ENCODE measurements around the gene DNPEP.
"Not testable (repeated sequence)": the region's sequence is repeated elsewhere in the genome, so short reads cannot be mapped to it uniquely, and the experiment has no call there.

The DNPEP gene

GRCh38 chr2:219419012-219419324, 31.3 kb upstream of the DNPEP start:
- DNase-seq, result no peak

GRCh38 chr2:219418155-219419011, 30.7 kb upstream of the DNPEP start, which contains the start of gene DES:
DES (plus strand) TSS chr2:219418377; CDS start chr2:219418463, 86 bp downstream.
- DNase-seq, result no peak

GRCh38 chr2:219417374-219417773, 29.7 kb upstream of the DNPEP start:
- DNase-seq, result no peak

- DNase-seq, result no peak
These were observed 29.2 kb upstream of the DNPEP start for GRCh38 chr2:219416938-219417337.

GRCh38 chr2:219416235-219416602, 28.5 kb upstream of the DNPEP start:
- DNase-seq, result no peak

GRCh38 chr2:219415580-219416234, 28.0 kb upstream of the DNPEP start:
- DNase-seq, result no peak

- DNase-seq, result no peak
These were observed 27.1 kb upstream of the DNPEP start for GRCh38 chr2:219414857-219415256.

GRCh38 chr2:219410390-219410789, 22.7 kb upstream of the DNPEP start:
- no peak for DNase-seq

- DNase-seq, result no peak
These were observed 21.9 kb upstream of the DNPEP start for GRCh38 chr2:219409619-219410018.

- no peak for DNase-seq
These were observed 20.9 kb upstream of the DNPEP start for GRCh38 chr2:219408631-219409030.

- no peak for DNase-seq
These were observed 20.5 kb upstream of the DNPEP start for GRCh38 chr2:219408204-219408603.

- not testable (repeated sequence) for DNase-seq
These were observed 19.6 kb upstream of the DNPEP start for GRCh38 chr2:219407343-219407742.

- no peak for DNase-seq
These were observed 19.1 kb upstream of the DNPEP start for GRCh38 chr2:219406861-219407230.

GRCh38 chr2:219405958-219406860, 18.5 kb upstream of the DNPEP start:
- no peak for DNase-seq

- no peak for DNase-seq
These were observed 17.7 kb upstream of the DNPEP start for GRCh38 chr2:219405451-219405850.

- no peak for DNase-seq
These were observed 17.2 kb upstream of the DNPEP start for GRCh38 chr2:219404954-219405353.

- DNase-seq, result no peak
These were observed 16.7 kb upstream of the DNPEP start for GRCh38 chr2:219404291-219404910.

GRCh38 chr2:219403861-219404260, 16.1 kb upstream of the DNPEP start:
- DNase-seq, result no peak

- DNase-seq, result peak; percentile 68
These were observed 15.2 kb upstream of the DNPEP start for GRCh38 chr2:219402665-219403515.

- no peak for DNase-seq
These were observed 13.9 kb upstream of the DNPEP start for GRCh38 chr2:219401606-219402005.

GRCh38 chr2:219400562-219400961, 12.8 kb upstream of the DNPEP start:
- no peak for DNase-seq
